ENCODE measurements around the gene KRTAP10-11. TPM values are rescaled to one million over a fixed set of nuclear protein-coding genes. Genes with fewer than 3 reads are reported as not detected.

Gene KRTAP10-11
- polyA plus RNA-seq, 2 of the 4 experiments (the other 2 are of a cell fraction) = not detected

GRCh38 chr21:44643741-44644310, 2.4 kb upstream of the KRTAP10-11 start:
- 53% methylated on average over 13 of the region's 14 CpGs for WGBS (ENCODE audit: missing lambda C conversion rate)
- no peak overlapping the region for H3K4me3 ChIP-seq
- H3K4me1 ChIP-seq = no peaks in the 10 kb centered on the region
- CTCF ChIA-PET = no interaction called here
- no peak overlapping the region for H3K4me2 ChIP-seq
- TF ChIP-seq CHD2 (IDR thresholded peaks at IDR 0.05; ENCODE audit: low read length, partially characterized antibody) (no peak), FOSB (CRISPR knock-in tag; IDR thresholded peaks at IDR 0.05) (no peak), TFCP2L1 (CRISPR knock-in tag; IDR thresholded peaks at IDR 0.05) (no peak), RAD21 (conservative IDR thresholded peaks at IDR 0.05 in 1 of 2, IDR thresholded peaks at IDR 0.05 in 1 of 2) (no peak), ESRRA (IDR thresholded peaks at IDR 0.05; ENCODE audit: borderline replicate concordance, low read length) (no peak), NFE2L2 (conservative IDR thresholded peaks at IDR 0.05; ENCODE audit: low read length) (no peak), KDM1A (IDR thresholded peaks at IDR 0.05; ENCODE audit: low read depth) (no peak), BCL3 (IDR thresholded peaks at IDR 0.05) (no peak)
- DNase-seq (ENCODE audit: low read depth in 1 of 2, low spot score in 1 of 2) = no peak
- POLR2A ChIA-PET = no interaction called here
- FAIRE-seq = no peak
- H3K9me3 ChIP-seq = peaks cover 9% of the 10 kb centered on the region; the same call in 2 of the 3 replicates
- no peak for ATAC-seq
- no peak overlapping the region for H3K27ac ChIP-seq

GRCh38 chr21:44644878-44645277, 1.3 kb upstream of the KRTAP10-11 start:
- Histone ChIP-seq H3K4me2 (no peak overlapping the region), H3K4me1 (no peaks in the 10 kb centered on the region), H3K9me3 (peaks cover 9% of the 10 kb centered on the region; the same call in 2 of the 3 replicates), H3K27ac (no peak overlapping the region), H3K4me3 (no peak overlapping the region)
- WGBS (ENCODE audit: missing lambda C conversion rate) = 19% methylated on average over 2 of the region's 2 CpGs
- ChIA-PET POLR2A (no interaction called here), CTCF (no interaction called here)
- no peak for ATAC-seq
- TF ChIP-seq, protein P1, sequence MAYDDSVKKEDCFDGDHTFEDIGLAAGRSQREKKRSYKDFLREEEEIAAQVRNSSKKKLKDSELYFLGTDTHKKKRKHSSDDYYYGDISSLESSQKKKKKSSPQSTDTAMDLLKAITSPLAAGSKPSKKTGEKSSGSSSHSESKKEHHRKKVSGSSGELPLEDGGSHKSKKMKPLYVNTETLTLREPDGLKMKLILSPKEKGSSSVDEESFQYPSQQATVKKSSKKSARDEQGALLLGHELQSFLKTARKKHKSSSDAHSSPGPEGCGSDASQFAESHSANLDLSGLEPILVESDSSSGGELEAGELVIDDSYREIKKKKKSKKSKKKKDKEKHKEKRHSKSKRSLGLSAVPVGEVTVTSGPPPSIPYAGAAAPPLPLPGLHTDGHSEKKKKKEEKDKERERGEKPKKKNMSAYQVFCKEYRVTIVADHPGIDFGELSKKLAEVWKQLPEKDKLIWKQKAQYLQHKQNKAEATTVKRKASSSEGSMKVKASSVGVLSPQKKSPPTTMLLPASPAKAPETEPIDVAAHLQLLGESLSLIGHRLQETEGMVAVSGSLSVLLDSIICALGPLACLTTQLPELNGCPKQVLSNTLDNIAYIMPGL (CRISPR knock-in tag; IDR thresholded peaks at IDR 0.05; ENCODE audit: borderline replicate concordance) = no peak
- TF ChIP-seq USF2 (IDR thresholded peaks at IDR 0.05) (no peak), CBX2 (IDR thresholded peaks at IDR 0.05; ENCODE audit: borderline replicate concordance, low read depth) (no peak), HOXA7 (CRISPR knock-in tag; IDR thresholded peaks at IDR 0.05) (no peak), MAFK (IDR thresholded peaks at IDR 0.05; ENCODE audit: partially characterized antibody) (no peak), JUNB (IDR thresholded peaks at IDR 0.05) (no peak), TFCP2L1 (CRISPR knock-in tag; IDR thresholded peaks at IDR 0.05) (no peak)
- no peak for FAIRE-seq
- no peak for DNase-seq (ENCODE audit: low read depth in 1 of 2, low spot score in 1 of 2)

DNA sequence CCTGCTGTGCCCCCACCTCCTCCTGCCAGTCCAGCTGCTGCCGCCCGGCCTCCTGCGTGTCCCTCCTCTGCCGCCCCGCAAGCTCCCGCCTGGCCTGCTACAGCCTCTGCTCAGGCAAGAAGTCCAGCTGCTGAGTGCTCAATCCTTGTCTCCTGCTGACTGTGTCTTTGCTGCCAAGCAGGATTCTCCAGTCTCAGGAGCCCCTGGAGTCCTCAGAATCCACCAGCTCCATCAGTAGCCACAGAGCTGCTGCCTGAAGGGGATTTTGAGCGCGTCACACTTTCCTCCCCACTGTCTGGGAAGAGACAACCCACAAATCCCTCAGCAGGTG, 973 bp downstream of the KRTAP10-11 start:
- no peak for ATAC-seq
- FAIRE-seq = no peak
- WGBS (ENCODE audit: missing lambda C conversion rate) = 79% methylated on average over 8 of the region's 8 CpGs

More for the DNA sequence above, 973 bp downstream of the KRTAP10-11 start:
- POLR2A ChIA-PET = no interaction called here
- no peak for TF ChIP-seq CHD4 (IDR thresholded peaks at IDR 0.05; ENCODE audit: borderline replicate concordance)
- TF ChIP-seq TFCP2L1 (CRISPR knock-in tag; IDR thresholded peaks at IDR 0.05) = no peak
- TF ChIP-seq POLR2AphosphoS2 (conservative IDR thresholded peaks at IDR 0.05; ENCODE audit: low read length) = no peak
- TF ChIP-seq JUNB (IDR thresholded peaks at IDR 0.05) = no peak
- TF ChIP-seq ZNF302 (CRISPR knock-in tag; IDR thresholded peaks at IDR 0.05) = no peak
- no peak for TF ChIP-seq HEYL (CRISPR knock-in tag; IDR thresholded peaks at IDR 0.05)
- TF ChIP-seq JUN (IDR thresholded peaks at IDR 0.05) = no peak
- TF ChIP-seq, protein P2, sequence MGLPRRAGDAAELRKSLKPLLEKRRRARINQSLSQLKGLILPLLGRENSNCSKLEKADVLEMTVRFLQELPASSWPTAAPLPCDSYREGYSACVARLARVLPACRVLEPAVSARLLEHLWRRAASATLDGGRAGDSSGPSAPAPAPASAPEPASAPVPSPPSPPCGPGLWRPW (IDR thresholded peaks at IDR 0.05) = no peak
- no peak for TF ChIP-seq POLR2A (IDR thresholded peaks at IDR 0.05; ENCODE audit: low read length)
- TF ChIP-seq KDM5A (IDR thresholded peaks at IDR 0.05) = no peak
- no peak for TF ChIP-seq CBX8 (IDR thresholded peaks at IDR 0.05)
- no peak for TF ChIP-seq FOXS1 (CRISPR knock-in tag; IDR thresholded peaks at IDR 0.05)
- no peak for TF ChIP-seq ZFP36 (IDR thresholded peaks at IDR 0.05; ENCODE audit: borderline replicate concordance, partially characterized antibody)
- CTCF ChIA-PET = no interaction called here
- H3K4me3 ChIP-seq = no peak overlapping the region
- peaks cover 5% of the 10 kb centered on the region; the same call in 1 of the 3 replicates for H3K9me3 ChIP-seq
- no peak overlapping the region for H3K4me2 ChIP-seq
- no peaks in the 10 kb centered on the region for H3K4me1 ChIP-seq
- no peak for DNase-seq (ENCODE audit: low read depth in 1 of 2, low spot score in 1 of 2)
- H3K27ac ChIP-seq = no peak overlapping the region

Measured in A549 (cell line).